Fibroblast of peridontal ligament (primary cell): Measurements from ENCODE around the gene PTEN.
"Not testable (repeated sequence)": the region's sequence is repeated elsewhere in the genome, so short reads cannot be mapped to it uniquely, and the experiment has no call there.

ENCODE experiments used
- DNase-seq: peaks from one replicate; pipeline ENCODE4 v3.0.0-alpha.2; 2010; ENCODE audit errors: extremely low read depth

Gene PTEN

GRCh38 chr10:87863053-87863943 lies at the start of gene PTEN, which contains the start of gene KLLN:
PTEN (plus strand) TSS chr10:87863625; CDS start chr10:87864470, 845 bp downstream.
KLLN (minus strand) TSS chr10:87863533; CDS start chr10:87862487, 1,046 bp downstream.
- peak; percentile 91 for DNase-seq

- peak; percentile 11 for DNase-seq
These were observed 47.1 kb upstream of the PTEN start for GRCh38 chr10:87816163-87816897.

- peak; percentile 24 for DNase-seq
These were observed 46.4 kb upstream of the PTEN start for GRCh38 chr10:87816898-87817608.

GRCh38 chr10:87817609-87818504 lies 45.6 kb upstream of the PTEN start, which contains the start of gene ATAD1:
ATAD1 (minus strand) TSS chr10:87818226; CDS start chr10:87814599, 3,627 bp downstream.
- peak; percentile 75 for DNase-seq

GRCh38 chr10:87818505-87819288 lies 44.7 kb upstream of the PTEN start:
- DNase-seq, result peak; percentile 13

- no peak for DNase-seq
These were observed 44.2 kb upstream of the PTEN start for GRCh38 chr10:87819289-87819585.

- DNase-seq, result no peak
These were observed 36.8 kb upstream of the PTEN start for GRCh38 chr10:87826653-87827052.

- no peak for DNase-seq
These were observed 35.7 kb upstream of the PTEN start for GRCh38 chr10:87827681-87828080.

GRCh38 chr10:87829051-87829450 lies 34.4 kb upstream of the PTEN start:
- not testable (repeated sequence) for DNase-seq

- no peak for DNase-seq
These were observed 33.3 kb upstream of the PTEN start for GRCh38 chr10:87829986-87830729.

GRCh38 chr10:87836098-87836497 lies 27.3 kb upstream of the PTEN start:
- DNase-seq, result no peak

- DNase-seq, result no peak
These were observed 26.0 kb upstream of the PTEN start for GRCh38 chr10:87837445-87837844.

- no peak for DNase-seq
These were observed 24.8 kb upstream of the PTEN start for GRCh38 chr10:87838650-87839049.

- no peak for DNase-seq
These were observed 22.2 kb upstream of the PTEN start for GRCh38 chr10:87841186-87841585.

GRCh38 chr10:87842220-87842641 lies 21.2 kb upstream of the PTEN start:
- no peak for DNase-seq

- DNase-seq, result peak; percentile 90
These were observed 20.5 kb upstream of the PTEN start for GRCh38 chr10:87842776-87843497.

- DNase-seq, result no peak
These were observed 19.7 kb upstream of the PTEN start for GRCh38 chr10:87843714-87844113.

- peak; percentile 62 for DNase-seq
These were observed 18.4 kb upstream of the PTEN start for GRCh38 chr10:87844837-87845623.
